ENCODE measurements around the gene IDS. TPM values are rescaled to one million over a fixed set of nuclear protein-coding genes. Genes with fewer than 3 reads are reported as not detected.

The IDS gene
- total RNA-seq, 1 experiment from 2014 or later: 39.2 TPM

- no peak overlapping the region for H3K9ac ChIP-seq (ENCODE audit: extremely low read depth, insufficient read length, low read length)
- no peak overlapping the region for H2AK5ac ChIP-seq (ENCODE audit: insufficient read length, low read length)
- no peaks in the 10 kb centered on the region for H3K79me1 ChIP-seq (ENCODE audit: insufficient read depth, low read depth, low read length, poor library complexity, severe bottlenecking)
- peaks cover 73 to 77% of the 10 kb centered on the region in 2 experiments for H3K9me3 Mint-ChIP-seq
- no CpG with 5 or more reads among the region's 1 CpG for WGBS (ENCODE audit: extremely low coverage, insufficient read length, low lambda C conversion rate)
- H3K79me2 ChIP-seq (ENCODE audit: insufficient read depth, low read length): no peaks in the 10 kb centered on the region
- H3K27me3 ChIP-seq (ENCODE audit: insufficient read depth, low read length): no peaks in the 10 kb centered on the region
- no peak overlapping the region for H2BK120ac ChIP-seq (ENCODE audit: low read depth, low read length, poor library complexity, severe bottlenecking)
- H3K27ac Mint-ChIP-seq: no peak overlapping the region
- peaks cover 26% of the 10 kb centered on the region for H3K9me3 ChIP-seq (ENCODE audit: control insufficient read depth, low read depth, low read length)
- H4K5ac ChIP-seq (ENCODE audit: insufficient read length, low read depth, low read length): no peak overlapping the region
- no peak overlapping the region for H2BK15ac ChIP-seq (ENCODE audit: low read depth, low read length)
- H3K4me1 ChIP-seq (ENCODE audit: insufficient read depth, low read length): no peaks in the 10 kb centered on the region
- H3K4me1 Mint-ChIP-seq: peaks cover 15 to 18% of the 10 kb centered on the region in 2 experiments
- H2AFZ ChIP-seq (ENCODE audit: low read length): no peak overlapping the region
- H3K36me3 Mint-ChIP-seq (ENCODE audit: insufficient read depth in 1 of 3, low read depth in 3 of 3): peaks cover 3 to 17% (median 10%) of the 10 kb centered on the region in 3 experiments; a peak in 6 of 7 replicates
- H2BK20ac ChIP-seq (ENCODE audit: low read depth, low read length, poor library complexity, severe bottlenecking): no peak overlapping the region
- peaks cover 1% of the 10 kb centered on the region; the same call in 1 of the 2 replicates for H3K27me3 Mint-ChIP-seq (ENCODE audit: low read depth)
- no peak overlapping the region for H3K23ac ChIP-seq (ENCODE audit: insufficient read length, low read depth, low read length)
- no peak overlapping the region for H2BK12ac ChIP-seq (ENCODE audit: insufficient read length, low read depth, low read length)
- H4K20me1 ChIP-seq (ENCODE audit: control insufficient read depth, insufficient read depth, insufficient read length): no peaks in the 10 kb centered on the region
- no peak overlapping the region for H4K91ac ChIP-seq (ENCODE audit: insufficient read length, low read depth, low read length)
- no peak overlapping the region for H3T11ph ChIP-seq (ENCODE audit: low read length)
- H3K27ac ChIP-seq (ENCODE audit: insufficient read length, low read depth, low read length): no peak overlapping the region
- H3K4me3 Mint-ChIP-seq: no peak overlapping the region
- no peak overlapping the region for H3K56ac ChIP-seq (ENCODE audit: insufficient read length, low read depth, low read length)
- H3K23me2 ChIP-seq (ENCODE audit: insufficient read length, low read depth, low read length, poor library complexity, severe bottlenecking): no peaks in the 10 kb centered on the region
- no peak overlapping the region for H3K18ac ChIP-seq (ENCODE audit: insufficient read length, low read depth, low read length)
- no peak for DNase-seq
- TF ChIP-seq, protein P1, sequence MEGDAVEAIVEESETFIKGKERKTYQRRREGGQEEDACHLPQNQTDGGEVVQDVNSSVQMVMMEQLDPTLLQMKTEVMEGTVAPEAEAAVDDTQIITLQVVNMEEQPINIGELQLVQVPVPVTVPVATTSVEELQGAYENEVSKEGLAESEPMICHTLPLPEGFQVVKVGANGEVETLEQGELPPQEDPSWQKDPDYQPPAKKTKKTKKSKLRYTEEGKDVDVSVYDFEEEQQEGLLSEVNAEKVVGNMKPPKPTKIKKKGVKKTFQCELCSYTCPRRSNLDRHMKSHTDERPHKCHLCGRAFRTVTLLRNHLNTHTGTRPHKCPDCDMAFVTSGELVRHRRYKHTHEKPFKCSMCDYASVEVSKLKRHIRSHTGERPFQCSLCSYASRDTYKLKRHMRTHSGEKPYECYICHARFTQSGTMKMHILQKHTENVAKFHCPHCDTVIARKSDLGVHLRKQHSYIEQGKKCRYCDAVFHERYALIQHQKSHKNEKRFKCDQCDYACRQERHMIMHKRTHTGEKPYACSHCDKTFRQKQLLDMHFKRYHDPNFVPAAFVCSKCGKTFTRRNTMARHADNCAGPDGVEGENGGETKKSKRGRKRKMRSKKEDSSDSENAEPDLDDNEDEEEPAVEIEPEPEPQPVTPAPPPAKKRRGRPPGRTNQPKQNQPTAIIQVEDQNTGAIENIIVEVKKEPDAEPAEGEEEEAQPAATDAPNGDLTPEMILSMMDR (conservative IDR thresholded peaks at IDR 0.05): no peak
- H3K4me2 ChIP-seq (ENCODE audit: insufficient read depth, insufficient read length, low read length): no peak overlapping the region
- no peak overlapping the region for H2BK5ac ChIP-seq (ENCODE audit: insufficient read length, low read length)
- no peak overlapping the region for H3K4ac ChIP-seq (ENCODE audit: low read depth, low read length)
- no peak overlapping the region for H4K8ac ChIP-seq (replicated peaks; ENCODE audit: insufficient read length, low read depth, low read length)
- no peak overlapping the region for H3K14ac ChIP-seq (ENCODE audit: insufficient read depth, low read length)
Measured at GRCh38 chrX:149517308-149517707, 12.2 kb upstream of the IDS start.
